ENCODE results near the gene TRMT61A. TPM values are rescaled to one million over a fixed set of nuclear protein-coding genes. Genes with fewer than 3 reads are reported as not detected.

The TRMT61A gene
- 14.9 and 17.0 TPM in 2 replicates for total RNA-seq (2012; rRNA removed)

DNA sequence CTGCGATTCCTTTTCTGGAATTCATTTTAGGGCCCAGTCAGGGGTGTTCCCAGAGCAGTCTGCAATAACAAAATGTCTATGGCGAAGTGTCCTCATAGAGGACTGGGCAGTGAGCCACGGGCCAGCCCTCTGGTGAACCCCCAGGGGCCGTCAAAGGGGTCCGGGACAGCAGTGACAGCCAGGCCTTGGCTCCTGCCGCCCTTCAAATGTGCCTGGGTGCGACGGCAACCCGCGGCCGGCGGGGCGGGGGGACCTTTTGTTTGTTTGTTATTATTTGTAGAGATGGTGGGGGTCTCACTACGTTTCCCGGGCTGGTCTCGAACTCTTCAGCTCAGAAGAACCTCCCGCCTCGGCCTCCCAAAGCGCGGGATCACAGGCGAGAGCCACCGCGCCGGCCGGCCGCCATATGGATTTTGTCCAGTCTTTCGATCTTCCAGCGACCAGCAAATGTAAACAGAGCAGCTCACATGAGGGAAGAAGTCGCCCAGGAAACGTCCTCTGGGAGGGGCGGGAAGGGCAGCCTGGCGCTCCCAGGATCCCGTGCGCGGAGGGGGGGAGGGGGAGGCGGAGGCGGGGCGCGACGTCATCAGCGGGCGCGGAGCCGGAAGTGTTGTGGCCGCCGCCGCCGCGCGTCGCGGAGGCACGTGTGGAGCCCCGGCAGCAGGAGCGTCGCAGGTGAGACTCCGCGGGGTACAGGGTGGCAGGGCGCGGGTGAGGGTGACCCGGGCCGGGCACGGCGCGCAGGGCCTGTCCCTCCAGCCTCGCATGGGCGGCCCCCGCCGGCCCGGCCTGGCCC, at the start of gene TRMT61A:
Gene TRMT61A, plus strand, starts transcription at position 610 of the 796 bp plus-strand sequence. CDS start 783 bp downstream, outside the sequence.
- Histone ChIP-seq H3K36me3 (ENCODE audit: insufficient read depth, low read length) (peaks cover 3% of the 10 kb centered on the region), H3K9me3 (replicated peaks; ENCODE audit: low read length) (no peaks in the 10 kb centered on the region)

DNA sequence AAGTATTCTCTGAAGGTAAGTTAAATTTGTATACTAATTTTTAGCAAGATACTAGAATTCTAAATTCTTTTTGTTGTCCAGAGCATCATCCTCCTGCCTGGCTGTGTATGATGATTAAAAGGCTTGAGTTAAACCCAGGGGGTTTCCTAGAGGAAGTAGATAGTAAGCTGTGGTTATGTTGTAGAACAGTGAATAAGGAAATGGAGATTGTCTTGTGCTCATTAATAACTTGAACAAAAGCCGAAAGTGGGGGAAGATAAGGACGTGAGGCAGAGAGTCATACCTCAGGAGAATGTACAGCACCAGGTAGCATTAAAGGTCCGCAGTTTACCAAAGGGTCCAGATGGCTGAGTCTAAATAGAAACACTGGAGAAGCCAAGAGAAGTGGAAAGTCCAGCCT, 48.4 kb upstream of the TRMT61A start:
- H3K4me1 ChIP-seq (ENCODE audit: control insufficient read depth, insufficient read depth, low read length) = peaks cover 3% of the 10 kb centered on the region
- H3K4me2 ChIP-seq (ENCODE audit: low read length) = no peak overlapping the region
- H3K9ac ChIP-seq (ENCODE audit: low read depth, low read length) = no peak overlapping the region
- peaks cover 58% of the 10 kb centered on the region for H3K36me3 ChIP-seq (ENCODE audit: insufficient read depth, low read length)
- H3K4me3 ChIP-seq (ENCODE audit: low read length) = no peak overlapping the region
- no peaks in the 10 kb centered on the region for H3K27me3 ChIP-seq (ENCODE audit: control insufficient read depth, insufficient read depth, low read length)
- H3K9me3 ChIP-seq (replicated peaks; ENCODE audit: low read length) = no peaks in the 10 kb centered on the region

More for the DNA sequence above, at the start of gene TRMT61A:
- H3K27me3 ChIP-seq (ENCODE audit: control insufficient read depth, insufficient read depth, low read length) = peaks cover 4% of the 10 kb centered on the region
- peak within 1 kb of the TSS; percentile 100 for H3K4me3 ChIP-seq (ENCODE audit: low read length)
- peak within 1 kb of the TSS; percentile 98 for H3K4me2 ChIP-seq (ENCODE audit: low read length)
- H3K4me1 ChIP-seq (ENCODE audit: control insufficient read depth, insufficient read depth, low read length) = peaks cover 28% of the 10 kb centered on the region
- peak within 1 kb of the TSS; percentile 94 for H3K9ac ChIP-seq (ENCODE audit: low read depth, low read length)

DNA sequence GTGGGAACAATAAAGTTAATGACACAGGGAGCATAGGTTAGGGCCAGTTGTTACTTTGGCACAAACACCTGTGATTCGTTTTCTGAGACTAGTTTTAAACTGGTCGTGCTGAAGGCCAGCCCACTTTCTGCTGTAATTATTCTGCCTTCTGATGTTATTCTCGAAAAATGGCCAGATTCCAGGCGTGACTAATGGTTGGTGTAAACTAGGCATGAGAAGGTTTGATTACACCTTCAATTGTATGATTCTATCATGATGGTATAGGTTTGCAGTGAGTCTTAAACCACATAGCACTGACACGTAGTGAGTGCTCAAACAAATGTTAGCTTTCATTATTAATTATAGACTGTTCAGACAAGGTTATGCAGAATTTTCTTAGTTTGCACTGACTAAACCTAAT, 45.4 kb upstream of the TRMT61A start:
- no peaks in the 10 kb centered on the region for H3K9me3 ChIP-seq (replicated peaks; ENCODE audit: low read length)
- peaks cover 52% of the 10 kb centered on the region for H3K36me3 ChIP-seq (ENCODE audit: insufficient read depth, low read length)
- no peaks in the 10 kb centered on the region for H3K27me3 ChIP-seq (ENCODE audit: control insufficient read depth, insufficient read depth, low read length)
- peaks cover 3% of the 10 kb centered on the region for H3K4me1 ChIP-seq (ENCODE audit: control insufficient read depth, insufficient read depth, low read length)
- no peak overlapping the region for H3K4me2 ChIP-seq (ENCODE audit: low read length)
- H3K9ac ChIP-seq (ENCODE audit: low read depth, low read length) = no peak overlapping the region
- H3K4me3 ChIP-seq (ENCODE audit: low read length) = no peak overlapping the region

DNA sequence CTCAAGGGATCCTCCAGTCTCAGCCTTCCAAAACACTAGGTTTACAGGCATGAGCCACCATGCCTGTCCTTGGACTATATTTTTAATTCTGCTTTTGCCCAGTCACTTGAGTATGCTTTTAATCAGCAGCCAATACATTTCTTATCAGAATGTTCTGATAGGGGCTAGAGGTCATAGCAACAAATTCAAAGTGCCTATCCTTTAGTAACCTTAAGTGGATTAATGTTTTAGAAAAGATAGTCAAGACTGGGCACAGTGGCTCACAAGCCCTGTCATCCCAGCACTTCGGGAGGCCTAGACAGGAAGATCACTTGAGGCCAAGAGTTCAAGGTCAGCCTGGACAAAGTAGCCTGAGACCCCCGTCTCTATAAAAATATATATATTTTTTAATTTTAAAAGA, 43.5 kb upstream of the TRMT61A start:
- Histone ChIP-seq H3K36me3 (ENCODE audit: insufficient read depth, low read length) (peaks cover 58% of the 10 kb centered on the region), H3K9me3 (replicated peaks; ENCODE audit: low read length) (no peaks in the 10 kb centered on the region), H3K27me3 (ENCODE audit: control insufficient read depth, insufficient read depth, low read length) (no peaks in the 10 kb centered on the region), H3K4me2 (ENCODE audit: low read length) (no peak overlapping the region), H3K4me1 (ENCODE audit: control insufficient read depth, insufficient read depth, low read length) (peaks cover 5% of the 10 kb centered on the region), H3K4me3 (ENCODE audit: low read length) (no peak overlapping the region), H3K9ac (ENCODE audit: low read depth, low read length) (no peak overlapping the region)

DNA sequence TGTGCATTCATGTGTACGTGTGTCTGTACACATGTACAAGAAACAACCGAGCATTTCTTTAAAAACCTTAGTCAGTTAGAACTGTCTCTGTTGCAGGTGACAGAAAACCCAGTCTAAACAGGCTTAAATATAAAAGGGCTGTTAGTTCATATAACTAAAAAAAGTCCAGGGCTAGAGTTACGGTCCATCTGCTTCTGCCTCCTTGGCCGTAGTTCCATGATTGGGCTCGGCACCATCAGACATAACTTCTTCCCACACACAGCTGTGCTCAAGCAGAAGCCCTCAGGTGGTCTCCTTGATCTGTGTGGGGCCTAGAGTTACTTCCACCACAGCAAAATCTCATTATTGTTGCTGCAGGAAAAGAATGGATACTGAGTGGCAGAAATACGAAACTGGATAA, 40.9 kb upstream of the TRMT61A start:
- H3K9me3 ChIP-seq (replicated peaks; ENCODE audit: low read length) = no peaks in the 10 kb centered on the region
- peaks cover 5% of the 10 kb centered on the region for H3K4me1 ChIP-seq (ENCODE audit: control insufficient read depth, insufficient read depth, low read length)
- H3K4me3 ChIP-seq (ENCODE audit: low read length) = no peak overlapping the region
- H3K4me2 ChIP-seq (ENCODE audit: low read length) = no peak overlapping the region
- peaks cover 59% of the 10 kb centered on the region for H3K36me3 ChIP-seq (ENCODE audit: insufficient read depth, low read length)
- no peaks in the 10 kb centered on the region for H3K27me3 ChIP-seq (ENCODE audit: control insufficient read depth, insufficient read depth, low read length)
- H3K9ac ChIP-seq (ENCODE audit: low read depth, low read length) = no peak overlapping the region

DNA sequence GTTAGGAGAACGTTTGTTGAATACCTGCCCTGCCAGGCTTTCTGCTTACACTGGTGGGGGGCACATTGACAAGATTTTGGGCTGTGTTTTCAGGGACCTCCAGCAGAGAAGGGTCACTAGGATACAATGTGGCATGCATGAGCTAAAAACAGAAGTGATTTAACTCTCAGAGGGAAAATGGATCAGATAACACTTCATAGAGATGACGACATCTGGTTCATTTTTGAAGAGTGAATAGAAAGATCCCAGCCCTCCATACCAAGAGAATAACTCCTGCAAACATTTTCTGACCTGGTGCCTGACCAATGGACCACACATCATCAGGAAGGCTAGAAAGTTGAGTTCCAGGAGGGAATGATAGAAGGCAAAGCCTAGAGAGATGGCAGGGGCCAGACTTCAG, 40.0 kb upstream of the TRMT61A start:
- Histone ChIP-seq H3K4me3 (ENCODE audit: low read length) (no peak overlapping the region), H3K4me1 (ENCODE audit: control insufficient read depth, insufficient read depth, low read length) (peaks cover 3% of the 10 kb centered on the region), H3K4me2 (ENCODE audit: low read length) (no peak overlapping the region), H3K27me3 (ENCODE audit: control insufficient read depth, insufficient read depth, low read length) (no peaks in the 10 kb centered on the region), H3K9ac (ENCODE audit: low read depth, low read length) (no peak overlapping the region), H3K36me3 (ENCODE audit: insufficient read depth, low read length) (peaks cover 61% of the 10 kb centered on the region), H3K9me3 (replicated peaks; ENCODE audit: low read length) (no peaks in the 10 kb centered on the region)

DNA sequence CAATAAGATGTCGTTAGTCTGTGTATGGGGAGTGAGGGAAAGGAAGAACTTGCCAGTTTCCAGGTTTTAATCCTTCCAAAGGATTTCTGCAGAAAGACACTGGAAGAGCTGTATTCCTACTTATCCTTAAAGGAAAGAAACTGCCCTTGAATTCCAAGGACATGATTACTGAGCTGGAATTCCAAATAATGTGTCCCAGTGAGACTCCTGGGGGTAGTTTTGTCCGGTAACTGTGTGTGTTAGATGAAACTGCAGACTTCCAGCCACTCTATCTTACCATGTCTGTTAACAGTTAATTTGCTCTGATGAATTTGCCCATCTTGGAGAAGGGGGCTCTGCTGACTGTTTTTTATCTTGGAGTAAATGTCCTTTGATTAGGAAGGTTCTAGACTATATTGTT, 39.4 kb upstream of the TRMT61A start:
- H3K9me3 ChIP-seq (replicated peaks; ENCODE audit: low read length) = no peaks in the 10 kb centered on the region
- no peak overlapping the region for H3K9ac ChIP-seq (ENCODE audit: low read depth, low read length)
- H3K4me1 ChIP-seq (ENCODE audit: control insufficient read depth, insufficient read depth, low read length) = peaks cover 2% of the 10 kb centered on the region
- H3K4me3 ChIP-seq (ENCODE audit: low read length) = no peak overlapping the region
- H3K36me3 ChIP-seq (ENCODE audit: insufficient read depth, low read length) = peaks cover 57% of the 10 kb centered on the region
- no peaks in the 10 kb centered on the region for H3K27me3 ChIP-seq (ENCODE audit: control insufficient read depth, insufficient read depth, low read length)
- no peak overlapping the region for H3K4me2 ChIP-seq (ENCODE audit: low read length)

DNA sequence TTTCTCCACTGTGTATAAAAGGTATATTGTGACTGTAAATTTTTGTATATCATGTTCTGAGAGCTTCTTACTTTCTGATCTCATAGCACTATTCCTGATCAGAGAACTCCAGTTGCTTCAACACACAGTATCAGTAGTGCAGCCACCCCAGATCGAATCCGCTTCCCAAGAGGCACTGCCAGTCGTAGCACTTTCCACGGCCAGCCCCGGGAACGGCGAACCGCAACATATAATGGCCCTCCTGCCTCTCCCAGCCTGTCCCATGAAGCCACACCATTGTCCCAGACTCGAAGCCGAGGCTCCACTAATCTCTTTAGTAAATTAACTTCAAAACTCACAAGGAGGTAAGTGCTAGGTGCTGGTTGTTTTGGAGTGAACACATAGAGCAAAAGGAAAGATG, 37.3 kb upstream of the TRMT61A start:
- no peak overlapping the region for H3K4me2 ChIP-seq (ENCODE audit: low read length)
- H3K4me3 ChIP-seq (ENCODE audit: low read length) = no peak overlapping the region
- peaks cover 69% of the 10 kb centered on the region for H3K36me3 ChIP-seq (ENCODE audit: insufficient read depth, low read length)
- H3K9me3 ChIP-seq (replicated peaks; ENCODE audit: low read length) = no peaks in the 10 kb centered on the region
- no peaks in the 10 kb centered on the region for H3K27me3 ChIP-seq (ENCODE audit: control insufficient read depth, insufficient read depth, low read length)
- H3K4me1 ChIP-seq (ENCODE audit: control insufficient read depth, insufficient read depth, low read length) = peaks cover 2% of the 10 kb centered on the region
- H3K9ac ChIP-seq (ENCODE audit: low read depth, low read length) = no peak overlapping the region

DNA sequence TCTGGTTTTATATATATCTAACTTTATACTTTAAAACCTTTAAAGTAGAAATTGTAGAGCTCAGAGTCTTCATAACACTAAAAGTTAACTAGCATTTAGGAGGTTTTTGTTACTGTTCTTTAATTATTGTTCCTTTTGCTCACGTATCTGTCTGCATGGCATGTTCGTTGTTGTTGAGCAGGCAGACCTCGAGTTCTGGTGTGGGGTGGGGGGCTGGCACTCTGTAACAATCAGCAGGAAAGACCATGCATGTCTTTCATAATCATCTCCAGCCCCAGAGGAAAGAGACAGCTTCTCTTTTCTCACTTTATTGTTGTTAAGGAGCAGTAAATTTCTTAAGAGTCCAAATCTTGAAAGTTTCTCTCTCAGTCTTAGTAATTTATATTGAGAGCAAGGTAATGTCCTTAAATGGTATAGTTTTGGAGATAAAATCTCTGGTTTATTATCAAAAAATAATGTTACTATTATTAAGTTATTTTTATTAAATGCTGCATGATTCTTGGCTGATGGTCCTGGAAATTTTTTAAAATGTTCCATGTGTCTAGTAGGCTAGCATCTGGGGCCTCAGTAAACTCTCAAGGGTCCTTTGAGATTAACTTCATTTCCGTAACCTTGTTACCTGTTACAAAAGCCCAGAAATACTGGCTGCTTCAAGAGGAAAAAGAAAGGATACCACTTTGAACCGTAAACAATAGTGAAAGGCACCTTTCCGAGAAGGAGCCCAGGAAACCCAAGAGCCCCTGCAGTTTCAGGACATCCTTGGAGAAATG, 36.7 kb upstream of the TRMT61A start:
- H3K9me3 ChIP-seq (replicated peaks; ENCODE audit: low read length) = no peaks in the 10 kb centered on the region
- no peak overlapping the region for H3K9ac ChIP-seq (ENCODE audit: low read depth, low read length)
- peaks cover 67% of the 10 kb centered on the region for H3K36me3 ChIP-seq (ENCODE audit: insufficient read depth, low read length)
- peaks cover 2% of the 10 kb centered on the region for H3K4me1 ChIP-seq (ENCODE audit: control insufficient read depth, insufficient read depth, low read length)
- H3K27me3 ChIP-seq (ENCODE audit: control insufficient read depth, insufficient read depth, low read length) = no peaks in the 10 kb centered on the region
- H3K4me2 ChIP-seq (ENCODE audit: low read length) = no peak overlapping the region
- H3K4me3 ChIP-seq (ENCODE audit: low read length) = no peak overlapping the region

DNA sequence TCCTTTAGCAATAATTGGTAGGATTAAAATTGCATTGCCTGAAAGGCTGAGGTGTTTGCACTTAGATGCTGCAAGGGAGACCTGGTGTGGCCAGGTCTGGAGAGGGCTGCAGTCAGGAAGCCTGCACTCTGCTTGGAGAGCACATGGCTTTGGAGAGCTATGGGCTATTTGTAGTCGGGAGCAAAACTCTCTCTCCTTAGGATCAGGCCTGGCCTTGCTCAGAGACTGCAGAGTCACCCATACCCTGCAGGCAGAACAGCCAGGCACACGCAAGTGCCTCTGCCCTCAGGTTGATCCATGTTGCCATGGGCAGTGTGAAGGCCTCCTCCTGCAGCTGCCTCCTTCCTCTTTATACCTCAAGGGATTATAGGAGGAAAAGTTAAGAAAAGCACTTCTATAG, 33.1 kb upstream of the TRMT61A start:
- peaks cover 4% of the 10 kb centered on the region for H3K4me1 ChIP-seq (ENCODE audit: control insufficient read depth, insufficient read depth, low read length)
- H3K4me2 ChIP-seq (ENCODE audit: low read length) = no peak overlapping the region
- no peaks in the 10 kb centered on the region for H3K27me3 ChIP-seq (ENCODE audit: control insufficient read depth, insufficient read depth, low read length)
- H3K9me3 ChIP-seq (replicated peaks; ENCODE audit: low read length) = no peaks in the 10 kb centered on the region
- no peak overlapping the region for H3K4me3 ChIP-seq (ENCODE audit: low read length)
- peaks cover 56% of the 10 kb centered on the region for H3K36me3 ChIP-seq (ENCODE audit: insufficient read depth, low read length)
- no peak overlapping the region for H3K9ac ChIP-seq (ENCODE audit: low read depth, low read length)

DNA sequence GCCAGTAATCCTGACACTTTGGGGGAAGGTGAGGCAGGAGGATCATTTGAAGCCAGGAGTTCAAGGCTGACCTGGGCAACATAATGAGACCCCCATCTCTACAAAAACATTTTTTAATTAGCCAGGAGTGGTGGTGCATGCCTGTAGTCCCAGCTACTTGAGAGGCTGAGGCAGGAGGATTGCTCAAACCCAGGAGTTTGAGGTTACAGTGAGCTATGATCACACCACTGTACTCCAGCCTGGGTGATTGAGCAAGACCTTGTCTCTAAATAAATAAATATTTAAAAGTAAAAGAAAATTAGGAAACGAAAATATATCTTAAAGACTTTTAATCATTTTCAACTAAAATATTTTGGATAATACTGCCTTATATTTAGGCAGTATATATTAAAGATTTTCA, 32.2 kb upstream of the TRMT61A start:
- Histone ChIP-seq H3K4me2 (ENCODE audit: low read length) (no peak overlapping the region), H3K9ac (ENCODE audit: low read depth, low read length) (no peak overlapping the region), H3K27me3 (ENCODE audit: control insufficient read depth, insufficient read depth, low read length) (no peaks in the 10 kb centered on the region), H3K9me3 (replicated peaks; ENCODE audit: low read length) (no peaks in the 10 kb centered on the region), H3K4me3 (ENCODE audit: low read length) (no peak overlapping the region), H3K36me3 (ENCODE audit: insufficient read depth, low read length) (peaks cover 61% of the 10 kb centered on the region), H3K4me1 (ENCODE audit: control insufficient read depth, insufficient read depth, low read length) (peaks cover 4% of the 10 kb centered on the region)
